ENCODE data around the gene NIT2.
"Not testable (repeated sequence)": the region's sequence is repeated elsewhere in the genome, so short reads cannot be mapped to it uniquely, and the experiment has no call there.

Gene NIT2

GRCh38 chr3:100339786-100340185 lies 5.2 kb downstream of the NIT2 start:
- DNase-seq = no peak

GRCh38 chr3:100340527-100340926 lies 6.0 kb downstream of the NIT2 start:
- no peak for DNase-seq

- no peak for DNase-seq
These were observed 14.2 kb downstream of the NIT2 start for GRCh38 chr3:100348727-100349126.

- not testable (repeated sequence) for DNase-seq
These were observed 17.2 kb downstream of the NIT2 start for GRCh38 chr3:100351770-100352169.

GRCh38 chr3:100352296-100353231 lies 18.0 kb downstream of the NIT2 start:
- no peak for DNase-seq

GRCh38 chr3:100354850-100355249 lies 20.3 kb downstream of the NIT2 start:
- DNase-seq = peak; percentile 65

GRCh38 chr3:100358413-100358812 lies 23.9 kb downstream of the NIT2 start:
- no peak for DNase-seq

- no peak for DNase-seq
These were observed 24.5 kb downstream of the NIT2 start for GRCh38 chr3:100359035-100359434.

- no peak for DNase-seq
These were observed 26.4 kb downstream of the NIT2 start for GRCh38 chr3:100360757-100361496.

- no peak for DNase-seq
These were observed 27.3 kb downstream of the NIT2 start for GRCh38 chr3:100361897-100362296.

GRCh38 chr3:100364421-100364820 lies 29.9 kb downstream of the NIT2 start:
- no peak for DNase-seq

GRCh38 chr3:100366424-100366823 lies 31.9 kb downstream of the NIT2 start:
- DNase-seq = no peak

GRCh38 chr3:100368441-100368840 lies 33.9 kb downstream of the NIT2 start:
- DNase-seq = no peak

GRCh38 chr3:100370756-100371155 lies 36.2 kb downstream of the NIT2 start:
- no peak for DNase-seq

GRCh38 chr3:100374521-100374920 lies 40.0 kb downstream of the NIT2 start:
- DNase-seq = no peak

- DNase-seq = no peak
These were observed 41.7 kb downstream of the NIT2 start for GRCh38 chr3:100376301-100376700.

GRCh38 chr3:100384733-100385525 lies 50.4 kb downstream of the NIT2 start:
- DNase-seq = no peak

GRCh38 chr3:100386437-100387074 lies 52.0 kb downstream of the NIT2 start:
- DNase-seq = no peak

GRCh38 chr3:100389025-100389424 lies 54.5 kb downstream of the NIT2 start:
- no peak for DNase-seq

- DNase-seq = no peak
These were observed 61.3 kb downstream of the NIT2 start for GRCh38 chr3:100395679-100396431.

GRCh38 chr3:100396967-100397366 lies 62.4 kb downstream of the NIT2 start:
- DNase-seq = no peak
